Dermis microvascular lymphatic vessel endothelial cell (primary cell): ENCODE data around the gene BOLA2. TPM values are rescaled to one million over a fixed set of nuclear protein-coding genes. Genes with fewer than 3 reads are reported as not detected.
"Not testable (repeated sequence)": the region's sequence is repeated elsewhere in the genome, so short reads cannot be mapped to it uniquely, and the experiment has no call there.

Source experiments
- DNase-seq, 2 donors: peaks; one replicate each; pipeline versions ENCODE4 v3.0.0 to v3.0.0-alpha.2; 2010; ENCODE audit warnings: low read depth in 2 of 2
- total RNA-seq: library from RNA; depleted of rRNA; stranded (reverse); fragments of >200 nt; gene quantifications from 2 replicates; pipeline ENCODE4 v1.2.1, GENCODE V29; 2014

BOLA2 gene
- 35.0 and 38.4 TPM in 2 replicates for total RNA-seq

- not testable (repeated sequence) for DNase-seq
These were observed at the start of gene BOLA2, which contains the start of gene SLX1B for GRCh38 chr16:29454269-29454668. Gene BOLA2 (minus strand): TSS chr16:29454351. CDS start chr16:29454253, 98 bp downstream. Gene SLX1B (plus strand): TSS chr16:29454533.

GRCh38 chr16:29482276-29482675, 28.1 kb upstream of the BOLA2 start:
- not testable (repeated sequence) for DNase-seq

DNA sequence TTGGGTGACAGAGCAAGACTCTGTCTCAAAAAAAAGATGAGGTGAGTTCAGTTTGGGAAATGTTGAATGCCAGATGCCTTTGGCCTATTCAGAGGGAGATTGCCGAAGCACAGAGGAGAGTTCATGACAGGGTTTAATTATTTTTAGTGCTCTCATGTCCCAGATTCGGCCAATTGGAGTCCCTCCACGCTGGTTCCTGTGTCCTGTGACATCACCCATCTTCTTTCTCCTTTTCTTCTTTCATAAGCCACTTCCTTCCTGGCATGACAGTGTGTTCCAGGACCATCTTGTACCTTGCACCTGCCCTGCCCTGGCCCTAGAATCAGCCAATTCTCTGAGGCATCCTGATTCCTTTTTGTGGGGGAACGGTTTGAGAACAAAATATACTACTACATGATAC, 17.9 kb upstream of the BOLA2 start:
- not testable (repeated sequence) for DNase-seq

DNA sequence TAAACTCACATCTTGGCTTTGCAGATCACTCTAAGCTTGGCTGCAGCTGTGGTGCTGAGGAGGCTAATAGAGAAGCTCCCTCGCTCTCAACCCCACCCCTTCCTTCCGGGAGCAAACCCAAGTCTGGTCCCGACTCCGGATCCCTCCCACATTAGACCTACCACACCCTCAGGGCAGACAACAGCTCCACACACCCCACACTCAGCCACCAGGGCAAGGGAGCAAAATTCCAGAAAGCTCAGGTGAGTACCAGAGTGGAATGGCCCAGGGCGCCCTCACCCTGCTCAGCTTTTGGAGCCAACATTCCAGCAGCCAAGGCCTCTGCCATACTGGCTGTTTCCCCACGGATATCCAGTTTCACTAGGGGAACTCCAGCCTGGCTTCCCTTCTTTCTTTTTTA, 15.5 kb upstream of the BOLA2 start:
- not testable (repeated sequence) for DNase-seq

- not testable (repeated sequence) for DNase-seq
These were observed 13.7 kb upstream of the BOLA2 start for GRCh38 chr16:29467654-29468366.

GRCh38 chr16:29466904-29467303, 12.8 kb upstream of the BOLA2 start:
- not testable (repeated sequence) for DNase-seq

DNA sequence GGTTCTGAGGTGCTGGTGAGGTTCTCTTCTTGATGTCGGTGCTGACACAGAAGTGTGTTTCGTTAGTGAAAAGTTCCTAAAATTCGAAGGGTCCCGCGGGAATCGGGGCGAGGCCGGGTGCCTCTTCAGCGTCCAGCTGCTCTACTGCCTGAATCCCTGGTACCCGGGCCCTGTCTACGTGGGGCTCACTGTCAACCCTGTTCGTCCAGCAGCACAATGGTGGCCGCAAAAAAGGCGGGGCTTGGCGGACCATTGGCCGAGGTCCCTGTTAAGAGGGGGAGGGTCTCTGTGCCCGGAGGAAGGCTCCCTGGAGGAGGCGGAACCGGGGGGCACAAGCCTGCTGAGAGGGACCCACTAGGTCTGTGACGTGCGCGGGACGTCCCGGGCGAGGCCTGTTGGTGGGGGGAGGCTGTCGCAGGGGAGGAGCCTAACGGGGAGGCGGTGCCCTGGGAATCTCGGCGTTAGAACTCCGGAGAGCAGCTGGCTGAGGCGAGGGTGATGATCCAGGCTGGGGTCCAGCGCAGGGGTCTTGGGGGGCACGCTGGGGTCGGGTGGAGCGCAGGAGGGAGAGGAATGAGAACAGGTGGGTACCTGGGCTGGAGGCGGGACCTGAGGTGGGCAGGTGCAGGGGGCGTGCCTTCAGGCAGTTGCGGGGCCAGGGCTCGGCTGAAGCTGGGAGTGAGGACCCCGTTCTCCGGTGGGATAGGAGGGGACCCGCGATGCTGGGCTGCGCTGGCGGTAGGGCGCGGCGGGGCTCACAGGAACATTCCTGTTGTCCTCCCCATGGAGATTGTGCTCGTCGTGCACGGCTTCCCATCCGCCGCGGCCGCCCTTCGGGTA, 12.1 kb upstream of the BOLA2 start:
- DNase-seq: not testable (repeated sequence)

DNA sequence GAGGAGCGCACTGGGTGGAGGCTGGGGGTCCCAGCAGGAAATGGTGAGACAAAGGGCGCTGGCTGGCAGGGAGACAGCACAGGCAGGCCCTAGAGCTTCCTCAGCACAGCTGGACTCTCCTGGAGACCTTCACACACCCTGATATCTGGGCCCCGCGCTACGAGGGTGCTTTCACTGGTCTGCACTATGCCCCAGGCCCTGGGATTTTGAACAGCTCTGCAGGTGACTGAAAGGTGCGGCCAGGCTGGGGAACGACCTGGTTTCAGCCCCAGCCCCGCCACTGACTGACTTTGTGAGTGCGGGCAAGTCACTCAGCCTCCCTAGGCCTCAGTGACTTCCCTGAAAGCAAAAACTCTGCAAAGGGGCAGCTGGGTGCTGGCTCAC, 6.5 kb upstream of the BOLA2 start:
- DNase-seq: not testable (repeated sequence)

GRCh38 chr16:29459706-29460646, 5.8 kb upstream of the BOLA2 start, which contains the start of gene SULT1A4:
Gene SULT1A4 (plus strand): TSS chr16:29459913. CDS start chr16:29461386, 1,473 bp downstream.
- not testable (repeated sequence) for DNase-seq

GRCh38 chr16:29457660-29458059, 3.5 kb upstream of the BOLA2 start:
- not testable (repeated sequence) for DNase-seq

GRCh38 chr16:29454828-29455227, 677 bp upstream of the BOLA2 start:
- DNase-seq: not testable (repeated sequence)

GRCh38 chr16:29453754-29454153, 397 bp downstream of the BOLA2 start:
- not testable (repeated sequence) for DNase-seq

- DNase-seq: not testable (repeated sequence)
These were observed 28.8 kb downstream of the BOLA2 start for GRCh38 chr16:29425390-29425789.

GRCh38 chr16:29423587-29423986, 30.6 kb downstream of the BOLA2 start:
- not testable (repeated sequence) for DNase-seq

DNA sequence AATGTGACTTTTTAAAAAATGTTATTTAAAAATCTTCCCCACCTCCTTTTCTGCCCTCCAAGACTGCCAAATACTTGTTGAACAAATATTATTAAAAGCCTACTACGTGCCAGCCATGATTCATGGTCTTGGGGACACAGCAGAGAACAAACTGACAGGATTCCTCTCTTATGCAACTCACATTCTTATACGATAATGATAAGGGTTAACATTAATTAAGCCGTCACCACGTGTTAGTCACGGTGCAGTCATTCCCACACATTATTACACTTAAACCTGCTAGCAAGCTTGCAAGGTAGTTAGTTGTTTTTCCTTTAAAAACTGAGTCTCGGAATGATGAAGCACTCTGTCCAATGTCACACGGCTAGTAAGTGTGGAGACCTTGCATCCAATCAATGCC, 48.9 kb downstream of the BOLA2 start:
- not testable (repeated sequence) for DNase-seq

Other genes with a start within 250 kb of the BOLA2 start
- gene NPIPB11, start 47.6 kb downstream of the BOLA2 start, total RNA-seq: under 0.01 and 0.13 TPM in 2 replicates
- gene SLX1B, start 182 bp upstream of the BOLA2 start, total RNA-seq: 13.6 and 21.9 TPM in 2 replicates
- gene SULT1A4, start 5.6 kb upstream of the BOLA2 start, total RNA-seq: 9.6 and 17.7 TPM in 2 replicates
- gene NPIPB12, start 52.1 kb upstream of the BOLA2 start, total RNA-seq: 9.5 and 19.0 TPM in 2 replicates
- under 0.01 TPM in 1 of 2 replicates, not detected in the other for gene SPN, start 208.9 kb upstream of the BOLA2 start, total RNA-seq
- 0.13 and 0.25 TPM in 2 replicates for gene QPRT, start 224.8 kb upstream of the BOLA2 start, total RNA-seq